Measurements from ENCODE around the gene KMO. TPM values are rescaled to one million over a fixed set of nuclear protein-coding genes. Genes with fewer than 3 reads are reported as not detected.

Gene KMO
- total RNA-seq, 3 donors from 2014 or later, result 0.17 to 0.84 (median 0.82) TPM

- DNase-seq (no peak), ATAC-seq (no peak)
- H3K36me3 ChIP-seq (ENCODE audit: low read depth), result no peaks in the 10 kb centered on the region
- TF ChIP-seq CTCF (IDR thresholded peaks at IDR 0.05), result no peak
- intact Hi-C loops (cut with DNase I, micrococcal nuclease), result no loop called here
- no peak overlapping the region for H3K4me3 ChIP-seq
- no peaks in the 10 kb centered on the region for H3K9me3 ChIP-seq
- H3K4me1 ChIP-seq (ENCODE audit: low read depth), result no peaks in the 10 kb centered on the region
Measured at GRCh38 chr1:241589521-241589920, 57.3 kb downstream of the KMO start.

DNA sequence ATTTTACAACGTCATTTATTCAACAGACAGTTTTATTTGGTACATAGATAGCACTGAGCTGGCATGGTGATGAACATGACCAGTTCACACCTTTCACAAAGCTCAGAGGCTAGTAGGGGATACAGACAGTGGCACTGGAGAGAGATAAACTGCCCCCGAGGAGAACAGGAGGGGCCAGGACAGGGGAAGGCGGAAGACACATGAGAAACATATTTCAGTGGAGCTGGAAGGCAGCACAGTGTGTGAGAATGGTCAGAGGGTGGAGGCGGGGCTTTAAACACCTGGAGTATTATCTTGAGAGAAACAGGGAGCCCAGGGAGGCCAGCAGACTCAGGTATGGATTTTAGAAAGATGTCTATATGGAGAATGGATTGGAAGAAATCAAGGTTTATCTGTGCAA is 58.5 kb downstream of the KMO start:
- TF ChIP-seq CTCF (IDR thresholded peaks at IDR 0.05), result no peak
- Histone ChIP-seq H3K4me3 (no peak overlapping the region), H3K9me3 (no peaks in the 10 kb centered on the region), H3K36me3 (ENCODE audit: low read depth) (no peaks in the 10 kb centered on the region), H3K4me1 (ENCODE audit: low read depth) (no peaks in the 10 kb centered on the region)
- peak; percentile 25 for ATAC-seq
- DNase-seq, result no peak
- intact Hi-C loops (cut with DNase I, micrococcal nuclease), result no loop called here

DNA sequence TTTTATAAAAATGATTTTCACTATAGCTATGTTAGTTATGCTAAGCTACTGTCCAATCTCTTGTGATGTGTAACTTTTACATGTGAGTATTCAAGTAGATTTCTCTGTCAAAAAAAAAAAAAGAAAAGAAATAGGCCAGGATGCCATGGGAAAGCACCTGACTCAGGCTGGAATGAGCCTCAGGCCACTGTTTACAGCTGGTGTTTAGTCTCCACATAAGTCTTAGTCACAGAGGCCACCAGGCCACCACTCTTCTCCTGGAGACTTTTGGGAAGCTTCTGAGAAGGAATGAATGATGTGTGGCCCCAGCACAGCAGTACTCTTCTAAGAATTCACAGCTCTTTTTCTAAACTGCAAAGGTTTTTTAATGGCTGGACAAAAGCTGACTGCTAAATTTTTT is 59.1 kb downstream of the KMO start:
- H3K4me3 ChIP-seq, result no peak overlapping the region
- DNase-seq (no peak), ATAC-seq (no peak)
- intact Hi-C loops (cut with DNase I, micrococcal nuclease), result no loop called here
- no peaks in the 10 kb centered on the region for H3K4me1 ChIP-seq (ENCODE audit: low read depth)
- H3K9me3 ChIP-seq, result no peaks in the 10 kb centered on the region
- H3K36me3 ChIP-seq (ENCODE audit: low read depth), result no peaks in the 10 kb centered on the region
- no peak for TF ChIP-seq CTCF (IDR thresholded peaks at IDR 0.05)

- no peaks in the 10 kb centered on the region for H3K36me3 ChIP-seq (ENCODE audit: low read depth)
- intact Hi-C loops (cut with DNase I, micrococcal nuclease), result no loop called here
- no peak overlapping the region for H3K4me3 ChIP-seq
- H3K4me1 ChIP-seq (ENCODE audit: low read depth), result no peaks in the 10 kb centered on the region
- H3K9me3 ChIP-seq, result no peaks in the 10 kb centered on the region
- DNase-seq (no peak), ATAC-seq (no peak)
- TF ChIP-seq CTCF (IDR thresholded peaks at IDR 0.05), result no peak
Measured at GRCh38 chr1:241591736-241592135, 59.6 kb downstream of the KMO start.

GRCh38 chr1:241592273-241592958 is 60.2 kb downstream of the KMO start:
- H3K9me3 ChIP-seq, result no peaks in the 10 kb centered on the region
- no peak for TF ChIP-seq CTCF (IDR thresholded peaks at IDR 0.05)
- H3K4me1 ChIP-seq (ENCODE audit: low read depth), result no peaks in the 10 kb centered on the region
- ATAC-seq (no peak), DNase-seq (no peak)
- no peaks in the 10 kb centered on the region for H3K36me3 ChIP-seq (ENCODE audit: low read depth)
- no peak overlapping the region for H3K4me3 ChIP-seq
- intact Hi-C loops (cut with DNase I, micrococcal nuclease), result no loop called here

- TF ChIP-seq CTCF (IDR thresholded peaks at IDR 0.05), result no peak
- no peaks in the 10 kb centered on the region for H3K36me3 ChIP-seq (ENCODE audit: low read depth)
- H3K9me3 ChIP-seq, result no peaks in the 10 kb centered on the region
- ATAC-seq (no peak), DNase-seq (no peak)
- no peaks in the 10 kb centered on the region for H3K4me1 ChIP-seq (ENCODE audit: low read depth)
- intact Hi-C loops (cut with DNase I, micrococcal nuclease), result no loop called here
- no peak overlapping the region for H3K4me3 ChIP-seq
Measured at GRCh38 chr1:241593186-241593585, 61.0 kb downstream of the KMO start.

Data from mucosa of descending colon (tissue), 3 donors.